ENCODE data around the gene ENKD1.

- TF ChIP-seq POLR2A (IDR thresholded peaks at IDR 0.05), result no peak
- TF ChIP-seq, protein P1, sequence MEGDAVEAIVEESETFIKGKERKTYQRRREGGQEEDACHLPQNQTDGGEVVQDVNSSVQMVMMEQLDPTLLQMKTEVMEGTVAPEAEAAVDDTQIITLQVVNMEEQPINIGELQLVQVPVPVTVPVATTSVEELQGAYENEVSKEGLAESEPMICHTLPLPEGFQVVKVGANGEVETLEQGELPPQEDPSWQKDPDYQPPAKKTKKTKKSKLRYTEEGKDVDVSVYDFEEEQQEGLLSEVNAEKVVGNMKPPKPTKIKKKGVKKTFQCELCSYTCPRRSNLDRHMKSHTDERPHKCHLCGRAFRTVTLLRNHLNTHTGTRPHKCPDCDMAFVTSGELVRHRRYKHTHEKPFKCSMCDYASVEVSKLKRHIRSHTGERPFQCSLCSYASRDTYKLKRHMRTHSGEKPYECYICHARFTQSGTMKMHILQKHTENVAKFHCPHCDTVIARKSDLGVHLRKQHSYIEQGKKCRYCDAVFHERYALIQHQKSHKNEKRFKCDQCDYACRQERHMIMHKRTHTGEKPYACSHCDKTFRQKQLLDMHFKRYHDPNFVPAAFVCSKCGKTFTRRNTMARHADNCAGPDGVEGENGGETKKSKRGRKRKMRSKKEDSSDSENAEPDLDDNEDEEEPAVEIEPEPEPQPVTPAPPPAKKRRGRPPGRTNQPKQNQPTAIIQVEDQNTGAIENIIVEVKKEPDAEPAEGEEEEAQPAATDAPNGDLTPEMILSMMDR (IDR thresholded peaks at IDR 0.05), result no peak
Measured at GRCh38 chr16:67716097-67716496, 49.5 kb upstream of the ENKD1 start.
